Measurements from ENCODE around the gene SCAF8.

DNA sequence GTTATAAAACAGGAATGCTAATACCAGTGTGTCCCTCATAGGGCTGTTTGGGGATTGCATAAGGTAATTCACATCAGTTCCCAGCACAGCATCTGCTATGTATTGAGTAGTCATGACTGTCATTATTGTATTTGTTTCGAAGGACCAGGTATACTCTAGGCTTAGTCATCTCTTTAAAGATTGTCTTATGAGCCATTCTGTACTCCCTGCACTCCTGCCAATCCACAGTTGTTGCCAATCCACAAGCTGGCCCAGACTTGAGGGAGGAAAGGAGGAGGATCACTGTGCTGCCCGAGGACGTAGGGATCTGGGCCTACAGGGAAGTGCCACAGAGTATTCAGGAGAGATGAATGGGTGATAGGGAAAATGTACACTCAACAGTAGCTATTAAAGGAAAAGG lies 148.9 kb downstream of the SCAF8 start:
- TF ChIP-seq, protein P1, sequence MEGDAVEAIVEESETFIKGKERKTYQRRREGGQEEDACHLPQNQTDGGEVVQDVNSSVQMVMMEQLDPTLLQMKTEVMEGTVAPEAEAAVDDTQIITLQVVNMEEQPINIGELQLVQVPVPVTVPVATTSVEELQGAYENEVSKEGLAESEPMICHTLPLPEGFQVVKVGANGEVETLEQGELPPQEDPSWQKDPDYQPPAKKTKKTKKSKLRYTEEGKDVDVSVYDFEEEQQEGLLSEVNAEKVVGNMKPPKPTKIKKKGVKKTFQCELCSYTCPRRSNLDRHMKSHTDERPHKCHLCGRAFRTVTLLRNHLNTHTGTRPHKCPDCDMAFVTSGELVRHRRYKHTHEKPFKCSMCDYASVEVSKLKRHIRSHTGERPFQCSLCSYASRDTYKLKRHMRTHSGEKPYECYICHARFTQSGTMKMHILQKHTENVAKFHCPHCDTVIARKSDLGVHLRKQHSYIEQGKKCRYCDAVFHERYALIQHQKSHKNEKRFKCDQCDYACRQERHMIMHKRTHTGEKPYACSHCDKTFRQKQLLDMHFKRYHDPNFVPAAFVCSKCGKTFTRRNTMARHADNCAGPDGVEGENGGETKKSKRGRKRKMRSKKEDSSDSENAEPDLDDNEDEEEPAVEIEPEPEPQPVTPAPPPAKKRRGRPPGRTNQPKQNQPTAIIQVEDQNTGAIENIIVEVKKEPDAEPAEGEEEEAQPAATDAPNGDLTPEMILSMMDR (conservative IDR thresholded peaks at IDR 0.05; ENCODE audit: low read depth, low read length): no peak
- TF ChIP-seq EZH2 (IDR thresholded peaks at IDR 0.05; ENCODE audit: borderline replicate concordance, low read depth, low read length, poor library complexity, severe bottlenecking): no peak

Data from A673 (cell line).